Activated T-cell treated with anti-CD3 and anti-CD28 coated beads for 24 hours (primary cell): ENCODE results near the gene KRTAP21-3.
"Not testable (repeated sequence)": the region's sequence is repeated elsewhere in the genome, so short reads cannot be mapped to it uniquely, and the experiment has no call there.

ENCODE experiments used
- DNase-seq: peaks from one replicate; pipeline ENCODE4 v3.0.0-alpha.2; 2020; ENCODE audit warnings: low read depth

KRTAP21-3 gene, protein sequence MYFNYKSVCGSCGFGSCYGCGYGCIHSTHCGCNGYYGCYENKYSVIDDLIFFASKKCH

DNA sequence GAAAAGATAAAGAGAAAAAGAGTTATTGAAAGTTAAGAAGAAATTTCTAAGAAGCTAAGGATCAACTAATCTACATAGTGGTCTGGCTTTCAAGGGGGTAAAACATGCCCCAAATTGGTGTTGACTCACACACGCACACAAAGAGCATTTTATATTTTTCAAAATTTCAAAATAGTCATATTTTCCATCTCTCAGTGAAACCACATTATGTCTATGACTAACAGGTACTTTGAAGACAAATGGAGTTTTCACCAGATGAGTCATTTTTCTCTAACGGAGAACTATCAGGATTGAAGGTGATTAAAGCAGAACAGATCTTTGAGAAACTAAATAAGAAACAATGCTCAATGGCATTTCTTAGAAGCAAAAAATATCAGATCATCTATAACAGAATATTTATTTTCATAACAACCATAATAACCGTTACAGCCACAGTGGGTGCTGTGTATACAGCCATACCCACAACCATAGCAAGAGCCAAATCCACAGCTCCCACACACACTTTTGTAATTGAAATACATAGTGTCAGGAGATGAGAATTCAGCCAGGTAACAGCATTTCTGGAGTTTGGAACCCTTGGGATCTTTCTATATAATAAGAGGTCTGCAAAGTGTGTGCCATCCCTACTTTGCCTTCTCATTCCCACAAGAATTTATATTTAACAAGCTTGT, at the start of gene KRTAP21-3:
Gene KRTAP21-3 (minus strand): TSS at position 539 of the 671 bp plus-strand sequence. CDS start 18 bp downstream, at position 521.
- no peak for DNase-seq

DNA sequence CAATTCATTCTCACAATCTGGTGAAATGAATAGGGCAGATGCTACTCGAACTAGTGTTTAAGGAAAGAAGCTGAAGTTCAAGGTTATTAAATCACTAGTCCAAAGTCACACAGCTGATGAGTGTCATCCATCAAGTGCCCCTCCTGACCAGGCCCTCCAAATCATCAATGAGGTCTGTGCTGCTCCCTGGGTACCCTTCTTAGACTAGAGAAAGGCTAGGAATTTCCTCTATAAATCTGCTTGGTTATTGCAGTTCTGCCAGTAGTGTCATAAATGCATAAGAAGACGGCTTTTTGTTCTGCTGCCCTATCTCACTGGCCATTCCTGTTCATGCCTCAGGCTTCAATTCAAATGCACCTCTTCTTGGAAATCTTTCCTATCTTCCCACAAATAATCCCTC, 42.2 kb upstream of the KRTAP21-3 start:
- no peak for DNase-seq

DNA sequence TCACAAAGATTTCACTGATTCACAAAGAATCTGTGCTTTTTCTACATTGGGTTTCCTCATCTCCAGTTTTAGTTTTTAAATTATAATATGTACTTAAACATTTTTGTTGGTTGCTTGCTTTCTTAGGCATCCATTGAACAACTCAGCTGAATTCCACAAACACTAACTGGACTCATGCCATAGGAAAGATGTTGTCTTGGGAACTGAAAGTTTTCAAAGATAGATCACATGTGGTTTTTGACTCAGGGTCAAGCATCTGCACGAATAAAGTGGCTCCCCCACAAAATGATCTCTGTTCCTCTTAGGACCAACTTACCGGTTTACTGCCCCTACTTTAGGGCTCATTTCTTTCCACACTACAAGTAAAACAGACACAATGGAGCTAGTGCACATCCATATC, 39.7 kb upstream of the KRTAP21-3 start:
- no peak for DNase-seq

DNA sequence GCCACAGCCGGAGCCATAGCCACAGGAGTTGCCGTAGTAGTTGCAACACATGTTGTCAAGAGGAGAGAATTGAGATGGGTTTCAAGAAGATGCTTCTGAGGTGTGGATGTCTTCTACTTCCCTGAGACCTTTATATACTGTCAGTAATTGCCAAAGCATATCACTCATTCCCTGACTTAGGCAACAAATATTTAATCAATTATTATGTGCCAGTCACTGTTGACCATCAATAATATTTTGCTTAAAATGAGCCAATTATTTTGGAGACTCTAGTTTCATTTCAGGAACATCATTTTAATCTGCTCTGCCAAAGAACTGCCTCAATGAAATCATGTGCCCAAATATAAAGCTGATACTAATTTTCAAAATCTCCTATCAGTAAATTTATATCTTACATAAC, 36.8 kb upstream of the KRTAP21-3 start, which contains the start of gene KRTAP21-1:
Gene KRTAP21-1 (minus strand): TSS at position 101 of the 400 bp plus-strand sequence. CDS start 50 bp downstream, at position 51.
- not testable (repeated sequence) for DNase-seq

DNA sequence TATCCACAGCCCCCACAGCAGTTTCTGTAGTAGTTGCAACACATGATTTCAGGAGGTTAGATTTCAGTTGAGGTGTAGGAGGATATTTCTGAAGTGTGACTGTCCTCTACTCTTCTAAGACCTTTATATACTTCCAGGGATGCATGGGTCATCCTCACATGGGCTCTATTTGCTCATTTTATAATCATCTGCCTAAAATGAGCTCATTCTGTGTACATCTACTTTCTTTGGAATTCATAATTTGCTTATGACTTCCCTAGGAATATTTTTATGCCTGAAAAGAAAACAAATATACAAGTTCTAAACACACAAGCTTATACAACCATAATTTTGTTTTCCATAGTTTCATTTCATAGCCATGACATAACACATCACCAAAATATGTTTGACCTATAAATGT, 28.6 kb upstream of the KRTAP21-3 start, which contains the start of gene KRTAP21-2:
Gene KRTAP21-2 (minus strand): TSS at position 101 of the 400 bp plus-strand sequence. CDS start 57 bp downstream, at position 44.
- no peak for DNase-seq

DNA sequence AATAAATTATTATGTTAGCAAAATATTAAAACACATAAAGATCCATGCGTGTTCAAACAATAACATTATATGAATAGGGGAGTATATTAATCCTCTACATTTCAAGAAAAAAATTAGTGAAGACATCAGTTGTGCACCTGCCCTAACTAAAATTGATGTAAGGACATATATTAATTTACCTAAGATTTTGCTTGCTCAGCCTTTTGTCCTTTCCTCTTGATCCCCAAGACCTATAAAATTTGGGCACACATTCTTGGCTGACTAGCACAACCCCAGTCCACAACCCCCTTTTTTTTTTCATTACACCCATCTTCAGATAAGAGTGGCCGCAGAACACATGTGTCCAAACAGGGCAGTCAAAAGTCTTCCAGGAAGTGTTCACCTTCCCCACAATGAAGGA, 21.9 kb upstream of the KRTAP21-3 start:
- DNase-seq, result no peak

DNA sequence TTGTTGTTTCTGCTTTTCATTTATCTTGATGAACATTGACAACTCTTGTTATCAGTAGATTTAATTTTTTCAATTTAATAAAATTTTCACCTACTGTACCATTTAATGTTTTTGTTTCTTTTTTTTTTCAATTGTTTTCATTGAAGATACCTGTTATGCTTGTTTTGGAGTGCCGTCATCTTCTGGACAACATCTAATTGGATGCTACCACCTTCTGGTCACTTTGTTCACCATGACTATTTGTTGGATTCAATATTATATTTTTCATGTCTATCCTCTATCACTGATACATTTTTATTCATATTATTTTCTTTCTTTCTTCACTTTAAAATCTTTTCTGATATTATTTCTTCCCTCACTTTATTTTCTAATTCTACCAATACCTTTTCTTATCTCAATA, 14.4 kb upstream of the KRTAP21-3 start:
- no peak for DNase-seq

DNA sequence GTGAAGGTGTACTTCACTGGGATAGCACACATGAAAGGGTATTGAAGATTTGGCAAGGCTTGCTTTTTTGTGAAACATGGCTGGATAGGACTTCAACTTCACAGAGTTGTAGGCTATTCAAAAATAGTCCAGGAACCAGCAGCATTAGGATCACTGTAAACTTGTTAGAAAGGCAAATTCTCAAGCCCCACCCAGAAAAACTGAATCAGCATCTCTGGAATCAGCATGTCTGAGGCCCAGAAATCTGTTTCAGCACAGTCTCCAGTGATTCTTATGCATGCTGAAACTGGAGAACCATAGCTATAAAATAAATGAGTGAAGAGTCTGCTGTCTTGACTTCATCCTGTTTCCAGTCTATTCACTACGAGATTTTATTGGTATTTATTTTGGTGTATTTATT, 8.1 kb upstream of the KRTAP21-3 start:
- no peak for DNase-seq

DNA sequence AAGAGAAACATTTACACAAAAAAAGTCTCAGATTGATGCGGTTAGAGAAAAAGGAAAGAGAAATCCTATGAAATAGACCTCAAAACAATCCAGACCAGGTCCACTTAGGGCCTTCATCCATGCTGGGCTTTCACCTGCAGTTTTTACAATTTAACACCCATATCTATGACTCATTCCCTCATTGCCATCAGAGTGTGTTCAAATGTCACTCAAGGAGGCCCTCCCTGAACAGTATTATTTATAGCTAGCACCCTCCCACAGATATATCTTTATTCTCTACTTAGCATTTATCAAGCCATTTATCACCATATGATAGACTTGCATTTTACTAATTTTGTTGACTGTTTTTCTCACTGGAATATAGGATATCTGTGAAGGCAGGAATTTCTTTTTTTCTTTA, 824 bp upstream of the KRTAP21-3 start:
- DNase-seq, result no peak

DNA sequence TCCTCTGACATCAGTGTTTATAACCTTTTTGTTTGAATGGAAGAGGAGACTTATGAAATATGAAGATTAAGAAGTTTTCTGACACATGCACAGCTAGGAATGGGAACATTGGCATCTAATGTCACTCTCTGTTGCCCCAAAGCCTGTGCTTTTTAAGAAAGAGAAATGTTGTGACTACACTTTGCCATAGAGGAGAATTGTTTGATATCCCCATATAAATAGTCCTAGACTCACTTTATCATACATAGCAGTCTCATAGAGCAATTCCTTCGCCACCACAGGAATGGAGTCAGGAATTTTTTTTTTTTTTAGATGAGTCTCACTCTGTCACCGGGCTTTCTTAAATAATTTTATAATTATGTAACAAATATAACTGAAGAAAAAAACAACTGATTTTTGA, 1.5 kb downstream of the KRTAP21-3 start:
- no peak for DNase-seq

DNA sequence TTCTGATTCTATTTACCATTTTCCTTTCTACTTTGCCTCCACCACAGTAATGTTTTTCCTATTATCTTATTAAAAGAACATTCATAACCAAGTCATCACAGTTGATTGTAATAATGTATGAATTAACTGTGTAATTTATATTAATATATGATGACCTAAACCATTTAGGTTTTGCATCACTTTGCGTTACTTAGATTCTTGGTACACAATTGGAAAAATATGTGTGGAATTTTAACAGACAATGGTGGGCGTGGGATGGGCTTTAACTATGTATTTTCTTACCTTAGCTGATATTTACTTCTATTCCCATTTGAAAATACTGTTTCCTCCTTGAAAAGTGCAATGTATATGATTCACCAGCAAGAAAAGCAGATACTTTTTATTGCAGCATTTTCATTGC, 3.6 kb downstream of the KRTAP21-3 start:
- no peak for DNase-seq

DNA sequence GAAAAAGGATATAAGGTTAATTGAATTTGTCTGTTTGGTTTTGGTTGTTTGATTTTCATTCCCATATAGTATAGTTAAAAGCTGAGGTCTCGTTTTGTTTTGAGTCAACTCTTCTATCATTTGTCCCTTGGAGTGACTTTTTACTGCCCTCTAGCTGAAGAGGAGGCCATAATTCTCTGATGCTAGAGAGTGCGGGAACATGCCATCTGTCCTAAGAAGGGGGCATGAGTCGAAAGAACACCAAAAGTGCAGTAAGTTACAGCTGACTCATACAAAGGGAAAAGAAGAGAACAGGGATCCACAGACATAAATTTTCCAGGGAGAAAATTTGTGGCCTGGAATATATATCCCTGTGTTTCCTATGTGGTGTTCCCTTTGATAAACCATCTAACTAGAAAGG, 4.1 kb downstream of the KRTAP21-3 start:
- no peak for DNase-seq

DNA sequence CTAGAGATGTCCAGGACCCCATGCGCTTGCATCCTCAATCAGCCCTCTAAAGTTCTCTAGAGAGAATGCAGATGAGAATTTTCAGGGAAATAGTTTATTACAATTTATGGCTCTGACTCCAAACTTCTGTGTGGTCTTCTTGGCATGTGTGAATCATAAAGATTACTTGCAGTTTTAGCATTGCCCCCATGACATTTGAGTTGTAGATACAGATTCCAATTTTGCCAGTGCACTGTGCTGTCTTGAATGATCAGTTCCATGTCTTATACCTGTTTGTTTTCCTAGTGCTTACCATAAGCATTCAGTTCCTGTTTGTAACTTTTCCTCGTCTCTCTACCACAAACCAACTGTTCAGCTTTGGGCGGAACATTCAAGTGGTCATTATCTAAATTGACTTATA, 4.8 kb downstream of the KRTAP21-3 start:
- no peak for DNase-seq

DNA sequence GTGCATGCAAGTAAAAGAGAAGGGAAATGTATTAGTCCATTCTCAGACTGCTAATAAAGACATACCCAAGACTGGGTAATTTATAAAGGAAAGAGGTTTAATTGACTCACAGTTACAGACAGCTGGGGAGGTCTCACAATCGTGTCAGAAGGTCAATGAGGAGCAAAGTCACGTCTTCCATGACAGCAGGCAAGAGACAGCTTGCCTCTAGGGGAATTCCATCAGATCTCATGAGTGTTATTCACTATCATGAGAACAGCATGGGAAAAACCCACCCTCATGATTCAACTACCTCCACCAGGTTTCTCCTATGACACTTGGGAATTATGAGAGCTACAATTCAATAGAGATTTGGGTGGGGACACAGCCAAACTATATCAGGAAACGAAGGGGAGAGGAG, 8.1 kb downstream of the KRTAP21-3 start:
- DNase-seq, result peak; percentile 39

DNA sequence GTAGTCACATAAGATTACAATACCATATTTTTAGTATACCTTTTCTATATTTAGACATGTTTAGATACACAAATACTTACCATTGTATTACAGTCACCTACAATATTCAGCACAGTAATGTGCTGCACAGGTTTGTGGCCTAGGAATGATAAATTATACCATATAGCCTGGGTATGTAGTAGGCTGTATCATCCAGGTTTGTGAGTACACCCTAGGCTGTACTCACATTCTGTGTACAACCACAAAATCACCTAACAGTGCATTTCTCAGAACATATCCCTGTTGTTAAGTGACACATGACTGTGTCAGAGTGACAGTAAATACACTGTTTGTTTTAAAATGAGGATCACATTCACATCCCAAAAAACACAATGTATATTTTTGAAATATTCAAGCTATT, 11.2 kb downstream of the KRTAP21-3 start:
- DNase-seq, result no peak

DNA sequence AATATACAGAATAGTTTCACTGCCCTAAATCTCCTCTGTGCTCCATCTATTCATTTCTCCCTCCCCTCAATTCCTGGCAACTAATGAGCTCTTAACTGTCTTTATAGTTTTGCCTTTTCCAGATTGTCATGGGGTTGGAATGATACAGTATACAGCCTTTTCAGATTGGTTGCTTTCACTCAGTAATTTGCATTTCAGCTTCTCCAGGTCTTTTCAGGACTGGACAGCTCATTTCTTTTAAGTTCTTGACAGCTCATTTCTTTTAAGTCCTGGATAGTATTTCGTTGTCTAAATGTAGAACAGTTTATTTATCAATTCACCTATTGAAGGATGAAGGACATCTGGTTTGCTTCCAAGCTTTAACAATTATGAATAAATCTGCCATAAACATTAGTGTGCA, 22.6 kb downstream of the KRTAP21-3 start:
- no peak for DNase-seq

DNA sequence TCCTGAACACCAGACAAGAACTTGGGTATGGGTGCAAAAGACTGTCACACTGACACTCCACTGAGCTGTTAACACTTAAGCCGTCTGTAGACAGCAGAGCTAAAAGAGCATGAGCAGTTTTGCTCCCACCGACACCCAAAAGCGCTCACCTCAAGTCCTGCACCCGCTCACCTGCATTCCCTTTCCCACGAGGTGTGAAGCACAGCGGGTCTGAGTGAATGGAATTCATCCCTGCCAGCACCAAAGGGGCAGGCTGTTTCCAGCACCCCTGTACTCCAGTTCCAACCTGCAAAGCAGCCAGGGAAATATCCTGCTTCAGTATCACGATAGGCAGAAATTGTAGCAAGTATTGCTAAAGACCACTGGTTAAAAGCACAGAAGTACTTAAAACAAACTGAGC, 28.8 kb downstream of the KRTAP21-3 start:
- DNase-seq, result no peak

DNA sequence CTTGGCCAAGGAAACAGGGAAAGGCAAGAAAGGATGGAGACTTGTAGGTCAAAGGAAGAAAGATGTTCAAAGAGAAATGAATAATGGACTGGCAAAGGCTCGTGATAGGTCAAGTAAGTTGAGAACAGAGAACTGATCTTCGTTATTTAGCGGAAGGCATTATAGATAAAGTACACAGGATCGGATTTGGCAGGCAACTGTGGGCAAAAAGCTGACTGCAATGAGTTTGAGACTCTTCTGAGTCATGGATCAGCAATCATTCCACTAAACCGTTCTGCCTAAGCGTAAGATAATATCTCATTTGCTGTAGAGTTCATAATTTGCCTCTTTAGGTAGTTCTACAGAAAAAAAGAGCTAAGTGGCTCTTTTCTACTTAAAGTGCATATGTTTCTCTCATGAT, 34.1 kb downstream of the KRTAP21-3 start:
- no peak for DNase-seq

DNA sequence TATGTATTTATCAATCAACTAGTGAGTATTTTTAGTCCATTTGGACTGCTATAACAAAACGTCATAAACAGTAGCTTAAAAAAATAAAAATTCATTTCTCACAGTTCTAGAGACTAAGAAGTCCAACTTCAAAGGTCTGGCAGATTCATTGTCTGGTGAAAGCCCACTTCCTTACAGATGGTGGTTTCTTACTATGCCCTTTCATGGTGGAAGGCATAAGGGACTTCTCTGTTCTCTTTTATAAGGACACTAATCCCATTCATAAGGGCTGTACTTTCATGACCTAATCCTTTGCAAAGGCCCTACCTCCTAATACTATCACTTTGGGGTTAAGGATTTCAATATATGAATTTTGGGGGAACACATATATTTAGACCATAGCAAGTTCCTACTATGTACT, 38.0 kb downstream of the KRTAP21-3 start:
- no peak for DNase-seq

DNA sequence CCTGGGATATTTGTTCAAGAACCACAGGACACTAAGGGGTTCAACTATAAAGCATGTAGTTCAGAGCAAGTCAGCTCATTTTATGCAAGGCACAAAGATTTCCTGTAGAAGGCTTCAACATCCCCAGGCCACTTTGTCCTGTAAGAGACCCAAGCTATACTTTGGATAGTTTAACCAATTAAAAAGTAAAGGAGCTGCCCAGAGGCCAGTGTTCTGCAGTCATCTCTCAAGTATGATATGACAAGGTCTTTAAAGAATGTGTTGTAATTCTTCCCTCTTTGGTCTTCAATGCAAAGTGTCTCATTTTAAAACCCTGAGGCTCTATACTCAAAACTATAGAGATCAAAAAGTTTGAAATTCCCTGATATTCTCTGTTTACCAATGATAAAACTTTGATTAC, 41.8 kb downstream of the KRTAP21-3 start:
- no peak for DNase-seq

DNA sequence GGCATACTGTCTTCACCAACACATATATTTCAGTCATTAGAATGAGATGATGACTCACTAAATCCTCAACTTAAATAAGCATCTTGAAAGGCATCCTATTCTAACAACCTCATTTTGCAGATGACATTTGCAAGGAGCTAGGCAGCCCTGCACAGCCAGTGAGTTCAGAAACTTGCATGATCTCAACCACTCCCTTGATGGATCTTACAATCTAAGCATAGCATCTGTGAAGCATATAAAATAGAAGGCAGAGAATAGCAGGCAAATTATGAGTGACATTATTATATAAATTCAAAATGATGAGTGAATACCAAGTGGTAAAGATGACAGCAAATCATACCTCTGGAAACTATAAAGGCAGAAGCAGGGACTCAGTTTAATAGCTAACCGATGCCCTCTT, 44.3 kb downstream of the KRTAP21-3 start:
- no peak for DNase-seq

DNA sequence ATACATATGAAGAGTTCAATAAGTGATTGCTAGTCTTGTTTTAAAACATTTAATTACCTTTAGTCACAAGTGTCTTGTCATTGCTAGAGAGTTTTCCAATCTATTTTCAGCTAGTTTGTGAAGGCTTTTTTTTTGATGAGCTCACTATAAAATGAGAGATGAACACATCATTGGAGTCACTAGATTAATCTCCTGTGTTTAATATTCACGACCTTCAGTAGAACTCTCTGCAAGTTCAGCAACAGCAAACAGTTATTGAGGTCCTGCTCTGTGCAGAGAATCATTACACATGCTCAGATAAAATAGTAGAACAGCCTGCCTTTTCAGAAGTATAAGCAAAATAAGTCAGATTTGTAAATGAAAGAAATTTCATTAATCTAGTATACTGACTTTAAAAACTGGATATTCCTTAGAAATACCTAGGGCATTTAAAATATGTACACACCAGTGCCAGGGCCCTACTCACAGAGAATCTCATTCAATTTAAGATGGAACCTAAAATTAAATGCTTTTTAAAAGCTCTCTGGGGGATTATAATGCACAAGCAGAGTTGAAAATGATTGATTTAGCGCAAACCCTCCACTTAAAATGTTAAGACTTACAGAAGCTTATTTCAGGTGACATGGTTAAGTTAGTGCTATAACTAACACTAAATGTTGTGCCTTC, 45.5 kb downstream of the KRTAP21-3 start:
- no peak for DNase-seq

DNA sequence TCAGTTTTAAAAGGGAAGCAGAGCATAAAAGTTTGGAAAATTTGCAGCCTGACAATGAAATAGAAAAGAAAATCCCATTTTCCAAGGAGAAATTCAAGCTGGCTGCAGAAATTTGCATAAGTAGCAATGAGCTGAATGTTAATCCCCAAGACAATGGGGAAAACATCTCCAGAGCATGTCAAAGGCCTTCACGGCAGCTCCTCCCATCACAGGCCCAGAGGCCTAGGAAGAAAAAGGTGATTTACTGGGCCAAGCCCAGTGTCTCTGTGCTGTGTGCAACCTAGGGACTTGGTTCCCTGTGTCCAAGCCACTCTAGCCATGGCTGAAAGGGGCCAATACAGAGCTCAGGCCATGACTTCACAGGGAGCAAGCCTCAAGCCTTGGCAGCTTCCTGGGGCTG, 49.8 kb downstream of the KRTAP21-3 start:
- DNase-seq, result no peak
